Measurements from ENCODE around the gene DIPK1B. TPM values are rescaled to one million over a fixed set of nuclear protein-coding genes. Genes with fewer than 3 reads are reported as not detected.

The DIPK1B gene
- total RNA-seq, 1 donor from 2014 or later = 22.4 TPM

DNA sequence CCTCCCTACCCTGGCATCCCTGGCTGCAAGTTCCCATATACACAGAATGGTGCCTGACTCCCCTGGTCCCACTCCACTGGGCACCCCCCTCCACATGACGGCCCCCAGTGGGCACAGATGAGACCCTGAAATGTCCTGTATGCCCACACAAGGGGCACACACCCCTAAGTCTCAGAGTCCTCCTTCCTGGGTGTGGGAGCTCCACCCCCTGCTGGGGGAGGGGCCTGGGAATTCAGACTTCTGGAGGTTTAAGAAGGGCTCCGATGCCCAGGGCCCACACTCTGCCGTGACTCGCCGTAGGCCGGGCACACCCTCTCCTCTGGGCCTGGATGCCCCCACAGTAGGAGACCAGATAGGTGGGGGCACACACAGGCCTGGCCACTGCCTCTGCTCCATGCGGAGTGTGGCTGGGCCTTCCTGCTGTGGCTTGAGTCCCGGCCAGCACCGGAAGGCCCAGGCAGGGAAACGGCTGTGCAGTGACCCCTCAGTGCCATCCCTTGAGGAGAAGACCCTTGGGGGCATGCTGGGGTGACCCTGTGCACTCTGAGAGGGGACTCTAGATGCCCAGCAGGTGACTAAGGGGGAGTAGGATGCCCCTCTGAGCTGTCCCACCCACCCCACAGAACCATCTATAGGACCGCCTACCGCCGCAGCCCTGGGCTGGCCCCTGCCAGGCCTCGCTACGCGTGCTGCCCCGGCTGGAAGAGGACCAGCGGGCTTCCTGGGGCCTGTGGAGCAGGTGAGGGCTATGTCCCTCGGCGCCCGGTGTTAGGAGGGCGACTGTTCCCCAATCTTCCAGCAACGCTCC is 43.2 kb upstream of the DIPK1B start:
- Mint-ChIP-seq H3K4me3 (ENCODE audit: unreplicated experiment) (no peak overlapping the region), H3K9me3 (ENCODE audit: unreplicated experiment) (no peaks in the 10 kb centered on the region), H3K27ac (ENCODE audit: unreplicated experiment) (no peak overlapping the region), H3K4me1 (ENCODE audit: low read depth, unreplicated experiment) (no peaks in the 10 kb centered on the region), H3K27me3 (ENCODE audit: low read depth, unreplicated experiment) (peaks cover 4% of the 10 kb centered on the region), H3K36me3 (ENCODE audit: low read depth, unreplicated experiment) (no peaks in the 10 kb centered on the region)
- Histone ChIP-seq H2AFZ (ENCODE audit: low read depth, low read length) (no peak overlapping the region), H3K4me3 (ENCODE audit: insufficient read depth, low read depth, low read length) (no peak overlapping the region), H3K79me2 (ENCODE audit: insufficient read depth, low read length) (no peaks in the 10 kb centered on the region), H3K9ac (ENCODE audit: low read length) (no peak overlapping the region), H3K27ac (ENCODE audit: low read depth, low read length) (no peak overlapping the region), H3K27me3 (ENCODE audit: insufficient read depth, low read length) (no peaks in the 10 kb centered on the region), H3K9me3 (ENCODE audit: insufficient read depth, low read depth, low read length) (no peaks in the 10 kb centered on the region), H3K36me3 (ENCODE audit: insufficient read depth, low read length) (no peaks in the 10 kb centered on the region), H3K4me1 (ENCODE audit: insufficient read depth, low read length) (peaks cover 4% of the 10 kb centered on the region), H3K4me2 (ENCODE audit: low read length) (no peak overlapping the region), H4K20me1 (ENCODE audit: insufficient read depth, low read length) (no peaks in the 10 kb centered on the region)
- FAIRE-seq = no peak
- no peak for DNase-seq (ENCODE audit: low read depth)
- no peak for TF ChIP-seq EZH2 (IDR thresholded peaks at IDR 0.05; ENCODE audit: insufficient read depth, low read length)
- TF ChIP-seq, protein P1, sequence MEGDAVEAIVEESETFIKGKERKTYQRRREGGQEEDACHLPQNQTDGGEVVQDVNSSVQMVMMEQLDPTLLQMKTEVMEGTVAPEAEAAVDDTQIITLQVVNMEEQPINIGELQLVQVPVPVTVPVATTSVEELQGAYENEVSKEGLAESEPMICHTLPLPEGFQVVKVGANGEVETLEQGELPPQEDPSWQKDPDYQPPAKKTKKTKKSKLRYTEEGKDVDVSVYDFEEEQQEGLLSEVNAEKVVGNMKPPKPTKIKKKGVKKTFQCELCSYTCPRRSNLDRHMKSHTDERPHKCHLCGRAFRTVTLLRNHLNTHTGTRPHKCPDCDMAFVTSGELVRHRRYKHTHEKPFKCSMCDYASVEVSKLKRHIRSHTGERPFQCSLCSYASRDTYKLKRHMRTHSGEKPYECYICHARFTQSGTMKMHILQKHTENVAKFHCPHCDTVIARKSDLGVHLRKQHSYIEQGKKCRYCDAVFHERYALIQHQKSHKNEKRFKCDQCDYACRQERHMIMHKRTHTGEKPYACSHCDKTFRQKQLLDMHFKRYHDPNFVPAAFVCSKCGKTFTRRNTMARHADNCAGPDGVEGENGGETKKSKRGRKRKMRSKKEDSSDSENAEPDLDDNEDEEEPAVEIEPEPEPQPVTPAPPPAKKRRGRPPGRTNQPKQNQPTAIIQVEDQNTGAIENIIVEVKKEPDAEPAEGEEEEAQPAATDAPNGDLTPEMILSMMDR (IDR thresholded peaks at IDR 0.05; ENCODE audit: insufficient read depth, low read depth, low read length) = no peak

DNA sequence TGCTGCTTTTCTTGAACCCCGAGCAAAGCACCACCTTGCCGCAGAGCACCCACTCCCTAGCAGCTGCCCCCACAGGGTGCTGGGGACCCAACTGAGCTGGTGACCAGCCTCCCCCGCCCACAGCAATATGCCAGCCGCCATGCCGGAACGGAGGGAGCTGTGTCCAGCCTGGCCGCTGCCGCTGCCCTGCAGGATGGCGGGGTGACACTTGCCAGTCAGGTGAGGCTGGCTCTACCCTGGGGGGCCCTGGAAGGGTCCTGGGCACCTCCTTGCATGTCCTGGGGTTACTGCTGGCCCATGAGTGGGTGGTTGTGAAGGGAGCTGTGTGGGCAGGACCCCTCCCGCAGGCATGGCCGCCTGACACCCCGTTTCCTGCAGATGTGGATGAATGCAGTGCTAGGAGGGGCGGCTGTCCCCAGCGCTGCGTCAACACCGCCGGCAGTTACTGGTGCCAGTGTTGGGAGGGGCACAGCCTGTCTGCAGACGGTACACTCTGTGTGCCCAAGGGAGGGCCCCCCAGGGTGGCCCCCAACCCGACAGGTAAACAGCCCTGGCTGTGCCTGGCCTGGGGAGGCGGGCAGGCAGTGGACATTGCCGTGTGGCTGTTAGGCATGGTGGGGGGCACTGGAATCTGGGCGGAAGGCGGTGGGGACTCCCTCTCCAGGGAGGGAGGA is 42.4 kb upstream of the DIPK1B start:
- no peak overlapping the region for H2AFZ ChIP-seq (ENCODE audit: low read depth, low read length)
- H3K36me3 ChIP-seq (ENCODE audit: insufficient read depth, low read length) = no peaks in the 10 kb centered on the region
- DNase-seq (ENCODE audit: low read depth) (no peak), FAIRE-seq (no peak)
- Mint-ChIP-seq H3K36me3 (ENCODE audit: low read depth, unreplicated experiment) (no peaks in the 10 kb centered on the region), H3K27ac (ENCODE audit: unreplicated experiment) (no peak overlapping the region), H3K4me1 (ENCODE audit: low read depth, unreplicated experiment) (no peaks in the 10 kb centered on the region), H3K27me3 (ENCODE audit: low read depth, unreplicated experiment) (peaks cover under 1% of the 10 kb centered on the region), H3K9me3 (ENCODE audit: unreplicated experiment) (no peaks in the 10 kb centered on the region), H3K4me3 (ENCODE audit: unreplicated experiment) (no peak overlapping the region)
- no peaks in the 10 kb centered on the region for H4K20me1 ChIP-seq (ENCODE audit: insufficient read depth, low read length)
- no peak overlapping the region for H3K27ac ChIP-seq (ENCODE audit: low read depth, low read length)
- no peak overlapping the region for H3K4me3 ChIP-seq (ENCODE audit: insufficient read depth, low read depth, low read length)
- no peak overlapping the region for H3K4me2 ChIP-seq (ENCODE audit: low read length)
- H3K27me3 ChIP-seq (ENCODE audit: insufficient read depth, low read length) = no peaks in the 10 kb centered on the region
- TF ChIP-seq EZH2 (IDR thresholded peaks at IDR 0.05; ENCODE audit: insufficient read depth, low read length) = no peak
- TF ChIP-seq, protein P1 (IDR thresholded peaks at IDR 0.05; ENCODE audit: insufficient read depth, low read depth, low read length) = no peak
- no peaks in the 10 kb centered on the region for H3K9me3 ChIP-seq (ENCODE audit: insufficient read depth, low read depth, low read length)
- H3K4me1 ChIP-seq (ENCODE audit: insufficient read depth, low read length) = peaks cover 4% of the 10 kb centered on the region
- no peak overlapping the region for H3K9ac ChIP-seq (ENCODE audit: low read length)
- no peaks in the 10 kb centered on the region for H3K79me2 ChIP-seq (ENCODE audit: insufficient read depth, low read length)

Data from astrocyte (in vitro differentiated cells and primary cell).